Airway epithelial cell (primary cell): Measurements from ENCODE around the gene PALMD. TPM values are rescaled to one million over a fixed set of nuclear protein-coding genes. Genes with fewer than 3 reads are reported as not detected.

Source experiments
- total RNA-seq: library from RNA; depleted of rRNA; stranded (reverse); fragments of >200 nt; gene quantifications from 2 replicates; pipeline ENCODE4 v1.2.3, GENCODE V29; 2015

PALMD gene
- 9.6 and 13.6 TPM in 2 replicates for total RNA-seq

DNA sequence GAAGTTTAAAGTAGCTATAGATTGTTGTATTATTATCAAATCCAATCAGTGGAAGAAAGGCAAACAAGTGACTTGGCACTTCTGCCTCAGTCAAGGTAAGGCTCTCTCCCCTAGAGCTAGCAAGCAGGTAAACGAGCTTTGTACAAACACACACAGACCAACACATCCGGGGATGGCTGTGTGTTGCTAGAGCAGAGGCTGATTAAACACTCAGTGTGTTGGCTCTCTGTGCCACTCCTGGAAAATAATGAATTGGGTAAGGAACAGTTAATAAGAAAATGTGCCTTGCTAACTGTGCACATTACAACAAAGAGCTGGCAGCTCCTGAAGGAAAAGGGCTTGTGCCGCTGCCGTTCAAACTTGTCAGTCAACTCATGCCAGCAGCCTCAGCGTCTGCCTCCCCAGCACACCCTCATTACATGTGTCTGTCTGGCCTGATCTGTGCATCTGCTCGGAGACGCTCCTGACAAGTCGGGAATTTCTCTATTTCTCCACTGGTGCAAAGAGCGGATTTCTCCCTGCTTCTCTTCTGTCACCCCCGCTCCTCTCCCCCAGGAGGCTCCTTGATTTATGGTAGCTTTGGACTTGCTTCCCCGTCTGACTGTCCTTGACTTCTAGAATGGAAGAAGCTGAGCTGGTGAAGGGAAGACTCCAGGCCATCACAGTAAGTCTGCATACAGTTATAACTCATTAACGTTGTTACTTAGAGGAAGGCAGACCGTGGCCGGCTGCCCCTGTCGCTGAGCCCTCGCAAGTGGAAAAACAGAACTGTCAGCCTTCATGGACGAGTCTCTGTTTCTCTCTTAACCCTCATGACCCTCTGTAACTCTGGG lies at the start of gene PALMD:
PALMD (plus strand) TSS at position 415 of the 833 bp plus-strand sequence; CDS start at position 620, 205 bp downstream.

Other genes with a start within 250 kb of the PALMD start
- 13.4 and 17.6 TPM in 2 replicates for gene FRRS1, start 120.5 kb downstream of the PALMD start, total RNA-seq
- gene AGL, start 204.2 kb downstream of the PALMD start, total RNA-seq: 7.0 and 9.9 TPM in 2 replicates